Fibroblast of skin of back (primary cell): ENCODE results near the gene CLEC2L.
"Not testable (repeated sequence)": the region's sequence is repeated elsewhere in the genome, so short reads cannot be mapped to it uniquely, and the experiment has no call there.

Experiments
- DNase-seq: peaks from one replicate; pipeline ENCODE4 v3.0.0-alpha.2; 2013

Gene CLEC2L

DNA sequence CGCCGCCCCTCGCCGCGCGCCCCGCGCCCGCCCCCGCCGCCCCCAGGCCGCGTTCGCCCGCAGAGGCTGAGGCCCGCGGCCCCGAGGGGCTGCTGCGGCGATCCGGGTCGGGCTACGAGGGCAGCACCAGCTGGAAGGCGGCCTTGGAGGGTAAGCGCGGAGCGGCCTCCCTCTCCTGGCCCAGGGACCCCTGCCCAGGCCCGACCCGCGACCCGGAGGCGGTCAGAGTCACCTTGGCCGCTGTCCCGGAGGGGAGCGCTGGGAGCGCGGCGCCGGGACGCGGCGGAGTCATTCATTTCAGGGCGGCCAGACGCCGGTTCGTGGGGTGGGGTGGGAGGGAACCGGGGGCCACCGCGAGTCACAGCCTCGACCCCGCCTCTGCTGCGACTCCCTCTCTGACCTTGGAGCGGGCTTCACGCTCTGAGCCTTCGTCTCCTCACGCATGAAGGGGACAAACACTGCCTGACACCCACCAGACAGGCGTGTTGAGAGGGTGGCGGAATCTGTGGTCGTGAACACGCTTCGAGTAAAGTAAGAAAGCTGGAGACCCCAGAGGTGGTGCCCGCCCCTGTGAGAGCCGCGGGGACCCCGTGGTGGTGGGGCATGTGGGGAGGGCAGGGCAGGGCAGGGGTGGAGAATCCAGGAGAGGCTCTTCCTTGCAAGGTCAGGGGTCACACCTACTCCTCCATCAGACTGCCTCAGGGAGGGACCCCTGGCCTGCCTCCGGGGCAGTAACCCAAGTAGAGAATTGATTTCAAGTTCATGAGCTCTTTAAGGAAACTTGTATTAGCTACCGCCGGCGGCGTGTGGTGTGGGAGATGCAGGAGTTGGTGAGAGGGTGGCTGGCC lies 707 bp downstream of the CLEC2L start:
- no peak for DNase-seq

DNA sequence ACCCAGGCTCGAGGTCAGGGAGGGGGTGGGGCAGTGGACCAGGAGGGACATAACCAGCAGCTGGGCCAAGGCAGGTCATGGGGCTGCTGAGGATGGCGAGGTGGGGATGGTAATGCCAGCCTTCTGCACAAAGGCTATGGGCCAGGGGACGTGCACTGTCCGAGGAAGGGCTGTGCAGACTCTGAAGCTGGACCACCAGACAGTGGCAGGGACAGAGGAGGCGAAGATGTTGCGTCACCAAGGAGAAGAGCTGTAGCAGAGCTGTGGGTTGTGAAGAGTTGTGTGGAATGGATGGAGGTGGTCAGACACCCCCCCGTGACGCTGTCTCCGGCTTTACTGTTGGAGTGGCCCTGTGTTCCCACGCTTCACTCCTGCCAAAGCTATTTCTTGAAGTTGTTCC lies 1.8 kb downstream of the CLEC2L start:
- DNase-seq, result no peak

DNA sequence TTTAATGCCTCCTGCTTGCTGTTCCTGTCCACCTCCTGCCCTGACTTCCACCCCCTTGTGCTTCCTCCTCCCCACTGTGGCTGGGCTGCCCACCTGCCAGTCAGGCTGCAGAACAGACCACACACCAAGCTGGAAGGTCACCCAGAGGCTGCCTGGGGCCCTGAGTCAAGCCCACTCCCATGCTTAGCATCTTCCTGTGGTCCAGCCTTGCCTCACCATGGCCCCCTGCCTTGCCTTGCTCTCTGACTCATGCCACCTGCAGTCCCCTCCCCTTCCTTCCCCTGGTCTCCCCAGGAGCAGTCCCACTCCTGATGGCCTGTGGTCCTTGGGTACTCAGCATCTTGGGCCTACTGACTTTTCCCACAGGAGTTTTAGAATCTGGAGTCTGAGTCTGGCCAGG lies 2.3 kb downstream of the CLEC2L start:
- DNase-seq, result no peak

DNA sequence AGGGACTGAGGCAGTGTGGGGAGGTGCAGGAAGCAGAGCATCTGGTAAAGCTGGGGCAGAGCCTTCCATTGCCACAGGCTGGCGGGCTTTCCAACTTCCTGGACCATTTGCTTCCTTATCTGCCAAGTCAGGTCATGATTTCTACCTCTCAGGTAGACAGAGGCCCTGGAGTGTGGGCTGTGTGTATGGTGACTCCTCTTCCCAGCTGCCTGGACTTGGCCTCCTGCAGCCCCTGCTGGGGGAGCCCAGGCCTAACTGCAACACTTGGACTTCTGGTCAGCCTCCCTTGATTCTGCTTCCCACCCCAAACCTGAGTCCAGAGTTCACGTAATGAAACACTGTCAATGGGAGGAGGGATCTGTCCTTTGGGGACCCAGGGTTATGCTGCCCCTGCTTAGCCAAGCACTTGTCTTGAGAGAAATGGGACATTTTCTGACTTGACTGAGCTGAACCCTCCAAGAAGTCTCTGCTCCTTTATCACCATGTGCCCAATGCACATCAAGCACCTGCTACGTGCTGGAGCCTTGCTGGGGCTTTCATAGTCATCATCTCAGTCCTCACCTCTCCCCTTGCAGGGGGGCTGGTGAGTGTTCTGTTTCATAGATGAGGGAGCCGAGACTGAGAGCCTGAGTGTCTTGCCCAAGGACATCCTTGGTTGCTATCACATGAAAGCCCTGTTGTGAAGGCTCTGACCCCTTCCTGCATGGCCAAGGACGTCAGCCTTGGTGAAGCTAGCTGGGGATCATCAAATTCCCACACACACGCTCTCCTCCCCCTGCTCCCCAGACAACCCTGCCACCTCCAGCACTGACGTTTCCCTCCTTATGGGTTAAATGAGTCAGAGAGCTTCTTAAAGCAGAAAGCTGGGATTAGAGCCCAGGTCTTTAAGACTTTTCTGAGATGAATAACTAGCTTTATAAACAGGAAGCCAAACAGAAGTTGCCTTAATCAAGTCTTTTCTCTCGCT lies 3.4 kb downstream of the CLEC2L start:
- peak; percentile 65 for DNase-seq

DNA sequence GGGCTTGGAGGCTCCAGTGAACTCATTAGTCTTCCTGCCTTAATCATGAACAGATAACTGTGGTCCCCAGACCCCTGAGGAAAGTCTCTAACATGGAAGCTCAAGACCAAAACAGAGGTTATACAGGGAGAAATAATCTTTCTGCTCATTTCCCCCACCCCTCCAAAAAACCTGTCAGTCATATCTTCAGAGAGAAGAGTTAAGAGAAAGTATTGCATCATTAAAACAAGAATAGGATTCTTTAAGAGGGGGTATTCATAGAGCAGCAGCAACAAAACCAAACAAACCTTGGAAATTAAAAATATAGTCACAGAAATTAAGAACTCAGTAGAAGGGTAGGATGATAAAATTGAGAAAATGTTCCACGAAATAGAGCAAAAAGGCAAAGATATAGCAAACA lies 7.6 kb downstream of the CLEC2L start:
- DNase-seq, result no peak

DNA sequence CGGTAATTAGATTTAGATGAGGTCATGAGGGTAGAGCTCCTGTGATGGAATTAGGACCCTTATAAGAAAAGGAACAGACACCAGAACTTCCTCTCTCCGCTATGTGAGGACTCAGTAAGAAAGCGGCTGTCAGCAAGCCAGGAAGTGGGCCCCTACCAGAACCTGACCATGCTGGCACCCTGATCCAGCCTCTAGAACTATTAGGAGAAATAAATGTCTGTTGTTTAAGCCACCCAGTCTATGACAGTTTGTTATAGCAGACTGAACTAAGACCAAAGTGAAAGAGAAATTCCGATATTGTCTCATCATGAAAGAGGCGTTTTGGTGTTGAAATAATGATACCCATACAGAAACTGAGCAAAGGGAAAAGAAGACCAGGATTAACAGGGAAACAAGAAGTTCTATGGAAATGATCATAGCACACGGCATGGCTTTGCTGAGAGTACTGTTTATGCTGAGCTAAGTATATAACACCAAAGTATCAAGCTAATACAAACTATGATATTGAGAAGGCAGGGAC lies 9.2 kb downstream of the CLEC2L start:
- no peak for DNase-seq

DNA sequence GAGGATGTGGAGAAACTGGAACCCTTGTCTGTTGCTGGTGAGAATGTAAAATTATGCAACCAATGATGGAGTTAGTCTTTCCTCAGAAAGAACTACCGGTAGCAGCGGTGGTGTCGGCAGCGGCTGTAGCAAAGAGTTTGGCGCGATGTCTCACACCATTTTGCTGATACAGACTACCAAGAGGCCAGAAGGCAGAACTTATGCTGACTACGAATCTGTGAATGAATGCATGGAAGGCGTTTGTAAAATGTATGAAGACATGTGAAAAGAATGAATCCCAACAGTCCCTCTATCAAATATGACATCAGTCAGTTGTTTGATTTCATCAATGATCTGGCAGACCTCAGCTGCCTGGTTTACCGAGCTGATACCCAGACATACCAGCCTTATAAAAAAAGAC lies 10.6 kb downstream of the CLEC2L start:
- DNase-seq, result no peak

DNA sequence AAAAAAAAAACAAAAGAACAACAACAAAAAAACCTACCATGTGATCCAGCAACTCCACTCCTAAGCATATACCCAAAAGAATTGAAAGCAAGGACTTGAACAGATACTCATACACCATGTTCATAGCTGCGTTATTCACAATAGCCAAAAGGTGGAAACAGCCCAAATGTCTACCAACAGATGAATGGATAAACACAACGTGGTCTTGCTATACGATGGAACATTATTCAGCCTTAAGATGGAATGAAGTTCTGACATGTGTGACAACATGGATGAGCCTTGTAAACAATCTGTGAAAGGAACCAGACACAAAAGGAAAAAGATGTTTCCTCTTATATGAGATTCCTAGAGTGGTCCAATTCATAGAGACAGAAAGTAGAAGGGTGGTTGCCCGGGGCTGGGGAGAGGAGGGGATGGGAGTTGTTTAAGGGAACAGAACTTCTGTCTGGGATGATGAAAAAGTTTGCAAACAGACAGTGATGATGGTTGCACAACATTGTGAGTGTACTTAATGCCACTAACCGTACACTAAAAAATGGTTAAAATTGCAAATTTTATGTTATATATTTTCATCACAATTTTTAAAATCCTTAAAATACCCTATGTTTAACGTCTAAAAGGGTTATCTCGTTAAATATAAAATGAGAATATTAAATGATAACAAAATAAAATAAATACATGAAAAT lies 11.6 kb downstream of the CLEC2L start:
- DNase-seq, result no peak

DNA sequence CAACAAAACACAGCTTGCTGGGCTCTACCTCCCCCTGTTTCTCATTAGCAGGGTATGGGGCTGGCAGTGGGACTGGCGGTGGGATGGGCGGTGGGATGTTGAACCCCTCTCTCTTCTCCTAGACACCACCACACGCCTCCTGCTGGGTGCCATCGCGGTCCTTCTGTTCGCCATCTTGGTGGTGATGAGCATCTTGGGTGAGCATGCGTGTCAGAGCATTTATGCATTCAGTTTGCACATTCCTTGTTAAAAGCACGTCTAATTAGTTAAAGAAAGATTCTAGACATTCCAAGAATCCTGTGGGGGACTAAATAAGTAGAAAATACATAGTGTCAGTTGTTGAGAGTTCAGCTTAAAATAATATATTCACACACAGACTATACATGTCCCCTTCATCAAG lies 12.7 kb downstream of the CLEC2L start:
- no peak for DNase-seq

DNA sequence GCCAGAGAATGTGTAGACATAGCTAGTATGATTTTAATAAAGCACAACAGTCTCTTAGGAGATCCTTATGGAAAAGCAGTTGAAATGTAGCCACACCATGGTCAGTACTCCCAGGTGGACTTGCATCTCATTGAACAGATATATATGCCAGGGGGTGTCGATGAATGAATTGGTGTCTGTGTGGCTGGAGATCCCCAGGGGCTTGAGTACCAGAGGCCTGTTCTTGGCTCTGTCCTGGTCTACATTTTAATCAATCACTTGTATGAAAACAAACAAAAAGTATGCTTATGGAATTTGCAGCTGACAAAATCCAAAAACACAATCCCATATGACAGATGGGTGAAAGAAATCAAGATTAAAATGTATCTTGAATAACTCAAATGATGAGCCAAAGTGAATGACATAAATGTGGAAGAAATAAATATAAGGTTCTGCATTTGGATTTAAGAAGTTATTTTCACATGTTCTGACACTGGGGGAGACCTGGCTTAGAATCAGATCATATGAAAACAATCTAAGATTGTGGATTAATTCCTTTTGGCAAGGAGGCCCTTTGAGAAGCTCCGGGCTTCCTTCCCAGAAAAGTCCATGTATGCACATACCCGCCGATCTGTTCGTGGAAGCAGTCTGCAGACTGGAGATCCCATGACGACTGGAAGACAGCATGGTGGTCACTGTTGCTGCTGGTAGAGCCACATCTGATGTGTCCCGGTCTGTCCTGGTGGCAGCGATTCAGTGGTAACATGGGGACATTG lies 15.6 kb downstream of the CLEC2L start:
- no peak for DNase-seq

DNA sequence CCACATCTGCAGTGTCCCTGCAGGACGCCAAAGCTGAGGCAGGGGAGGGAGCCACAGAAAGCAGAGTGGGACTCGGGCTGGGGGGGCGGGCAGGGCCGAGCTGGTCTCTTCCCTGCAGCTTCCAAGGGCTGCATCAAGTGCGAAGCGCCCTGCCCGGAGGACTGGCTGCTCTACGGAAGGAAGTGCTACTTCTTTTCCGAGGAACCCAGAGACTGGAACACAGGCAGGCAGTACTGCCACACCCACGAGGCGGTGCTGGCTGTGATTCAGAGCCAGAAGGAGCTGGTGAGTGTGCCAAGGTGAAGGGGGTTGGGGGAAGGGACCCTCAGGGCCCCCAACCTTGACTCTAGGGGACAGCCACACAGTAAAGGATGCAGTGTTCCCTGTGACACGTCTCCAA lies 16.7 kb downstream of the CLEC2L start:
- no peak for DNase-seq

DNA sequence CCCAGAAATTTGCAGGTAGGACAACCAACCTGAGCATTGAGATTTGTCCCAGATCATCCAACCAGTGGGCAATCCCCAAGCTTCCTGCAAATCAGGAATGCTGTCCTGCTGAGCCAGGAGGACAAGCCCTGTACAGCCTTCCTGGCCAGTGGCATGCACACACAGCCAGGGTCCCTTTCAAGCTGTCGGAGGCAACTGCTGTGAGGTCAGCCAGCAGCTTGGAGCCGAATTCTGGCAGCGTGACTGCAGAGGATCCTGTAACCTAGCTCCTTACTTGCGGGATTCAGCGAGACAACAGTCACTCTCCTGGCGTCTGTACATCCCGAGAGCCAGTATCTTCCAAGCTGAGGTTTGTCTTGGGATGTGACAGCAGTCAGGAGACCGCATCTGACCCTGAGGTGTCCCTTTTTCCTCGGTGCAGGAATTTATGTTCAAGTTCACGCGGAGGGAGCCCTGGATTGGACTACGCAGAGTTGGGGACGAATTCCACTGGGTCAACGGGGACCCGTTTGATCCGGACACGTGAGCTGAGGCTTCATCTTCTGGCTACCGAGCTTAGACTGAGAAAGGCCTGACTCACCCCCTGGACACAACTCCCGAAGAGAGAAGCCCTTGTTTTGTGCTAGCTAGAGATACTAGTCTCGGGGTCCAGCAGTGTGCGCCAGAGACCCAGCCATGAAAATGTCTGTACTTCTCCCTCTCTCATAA lies 18.3 kb downstream of the CLEC2L start:
- no peak for DNase-seq

DNA sequence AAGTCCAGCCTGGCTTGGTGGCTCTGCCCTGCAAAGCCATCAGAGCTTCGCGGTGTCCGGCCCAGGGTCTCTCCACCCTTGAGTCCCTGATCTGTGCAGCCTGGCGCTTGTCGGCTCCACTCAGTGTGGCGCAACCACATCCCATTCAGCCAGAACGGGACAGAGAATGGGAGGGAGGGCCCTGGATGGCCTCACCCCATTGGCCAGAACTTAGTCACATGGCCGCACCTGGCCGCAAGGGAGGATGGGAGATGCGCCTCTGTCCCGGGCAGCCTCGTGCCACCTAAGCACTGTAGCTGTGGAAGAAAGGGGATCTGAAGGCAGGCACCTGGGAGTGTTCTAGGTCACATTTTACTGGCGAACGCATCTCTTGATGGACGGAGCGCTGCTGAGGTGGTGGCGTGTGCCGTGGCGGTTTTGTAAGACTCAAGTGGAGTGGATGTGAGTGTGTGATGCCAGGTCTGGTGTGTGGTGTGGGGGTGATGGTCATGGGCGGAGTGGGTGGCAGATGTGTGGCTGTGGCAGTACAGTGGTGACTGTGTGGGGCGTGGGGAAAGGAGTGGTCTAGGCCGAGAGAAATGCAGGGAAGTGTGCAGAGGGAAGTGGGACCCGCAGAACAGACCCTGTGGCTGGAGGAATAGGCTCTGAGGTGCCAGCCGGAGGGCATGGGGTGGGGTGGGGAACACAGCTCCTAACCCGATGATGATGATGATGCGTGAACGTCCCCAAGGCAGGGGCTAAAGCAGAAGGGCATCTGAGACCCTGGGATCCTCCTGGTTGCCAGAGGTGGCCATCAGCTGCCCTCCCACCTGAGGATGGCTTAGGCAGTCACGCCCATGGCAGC lies 19.0 kb downstream of the CLEC2L start:
- DNase-seq, result no peak

DNA sequence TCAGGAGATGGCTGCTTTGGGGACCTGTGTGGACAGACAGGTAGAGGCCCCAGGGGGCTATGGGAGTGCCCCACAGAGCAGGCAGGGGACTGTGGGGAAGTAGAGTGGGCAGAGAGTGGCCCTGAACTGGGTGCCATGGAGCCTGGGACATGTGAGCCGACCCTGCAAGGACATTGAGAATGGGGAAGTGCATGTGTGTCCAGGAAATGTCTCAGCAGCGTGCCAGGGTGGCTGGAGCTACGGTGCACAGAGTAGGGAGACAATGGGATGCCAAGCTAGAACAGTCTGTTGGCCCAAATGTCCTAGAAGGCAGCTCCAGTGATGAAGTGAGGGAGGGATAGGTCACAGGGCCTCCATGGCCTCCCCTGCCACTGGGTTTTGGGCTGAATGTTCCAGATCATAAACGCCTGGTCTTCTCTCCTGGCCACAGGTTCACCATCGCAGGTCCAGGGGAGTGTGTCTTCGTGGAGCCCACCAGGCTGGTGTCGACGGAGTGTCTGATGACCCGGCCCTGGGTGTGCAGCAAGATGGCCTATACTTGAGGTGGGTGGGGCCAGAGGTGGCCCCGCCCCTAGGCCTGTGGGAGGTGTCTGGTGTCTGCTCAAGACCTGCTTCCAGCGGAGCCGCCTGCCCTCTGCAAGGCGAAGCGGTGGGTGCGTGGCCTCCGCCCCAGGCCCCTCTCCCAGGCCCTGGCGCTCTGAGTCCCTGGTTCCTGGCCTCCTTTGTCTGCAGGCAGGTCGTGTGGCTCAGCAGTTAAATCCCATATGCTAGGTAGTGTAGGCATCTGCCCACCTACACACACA lies 20.5 kb downstream of the CLEC2L start:
- no peak for DNase-seq

DNA sequence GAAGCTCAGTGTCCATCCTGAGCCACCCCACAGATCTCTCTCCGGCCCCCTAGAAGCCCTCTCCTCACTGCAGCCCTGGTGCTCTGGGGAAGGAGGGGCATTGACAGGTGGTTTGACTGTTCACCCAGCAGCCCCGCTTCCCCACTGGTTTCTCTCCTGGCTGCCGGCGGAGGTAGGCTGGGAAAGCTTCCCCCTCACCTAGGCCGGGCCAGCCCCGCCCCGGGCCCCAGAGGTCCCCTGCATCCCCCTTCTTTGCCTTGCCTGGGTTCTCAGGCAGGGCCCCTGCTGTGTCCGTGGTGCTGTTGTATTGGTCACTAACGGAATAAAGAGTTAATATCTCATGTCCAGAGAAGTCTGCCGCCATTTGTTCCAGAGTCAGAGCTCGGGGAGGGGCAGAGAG lies 21.2 kb downstream of the CLEC2L start:
- no peak for DNase-seq

DNA sequence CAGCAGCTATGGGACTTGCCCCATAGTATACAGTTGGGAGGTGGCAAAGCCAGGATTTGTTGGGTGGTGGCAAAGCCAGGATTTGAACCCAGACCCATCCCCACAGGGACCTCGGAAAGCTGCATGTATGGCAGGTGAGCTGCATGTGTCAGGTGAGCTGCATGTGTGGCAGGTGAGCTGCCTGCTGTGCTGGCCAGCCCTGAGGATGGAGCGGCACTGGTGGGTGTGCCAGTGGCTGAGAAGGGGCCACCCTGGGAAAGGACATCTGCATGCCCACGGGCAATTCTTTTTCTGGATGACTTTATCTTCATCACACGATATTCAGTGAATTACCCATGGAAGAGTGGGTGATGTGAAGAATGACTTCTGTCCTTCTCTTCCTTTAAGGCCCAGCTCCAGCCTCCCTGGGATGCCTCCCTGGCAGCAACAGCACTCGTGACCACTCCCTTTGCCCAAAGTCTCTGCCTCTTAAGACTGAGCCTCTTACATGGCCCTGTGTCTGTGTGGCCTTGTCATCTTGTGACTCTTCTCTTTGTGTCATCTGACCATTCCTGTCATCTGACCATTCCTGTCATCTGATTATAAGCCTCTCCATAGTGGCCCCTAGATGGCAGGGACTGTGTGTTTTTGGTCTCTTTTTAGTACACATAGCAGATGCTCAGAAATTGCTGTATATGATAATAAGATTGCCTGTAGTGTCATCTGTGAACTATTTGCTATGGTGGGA lies 25.0 kb downstream of the CLEC2L start:
- DNase-seq, result peak; percentile 10

DNA sequence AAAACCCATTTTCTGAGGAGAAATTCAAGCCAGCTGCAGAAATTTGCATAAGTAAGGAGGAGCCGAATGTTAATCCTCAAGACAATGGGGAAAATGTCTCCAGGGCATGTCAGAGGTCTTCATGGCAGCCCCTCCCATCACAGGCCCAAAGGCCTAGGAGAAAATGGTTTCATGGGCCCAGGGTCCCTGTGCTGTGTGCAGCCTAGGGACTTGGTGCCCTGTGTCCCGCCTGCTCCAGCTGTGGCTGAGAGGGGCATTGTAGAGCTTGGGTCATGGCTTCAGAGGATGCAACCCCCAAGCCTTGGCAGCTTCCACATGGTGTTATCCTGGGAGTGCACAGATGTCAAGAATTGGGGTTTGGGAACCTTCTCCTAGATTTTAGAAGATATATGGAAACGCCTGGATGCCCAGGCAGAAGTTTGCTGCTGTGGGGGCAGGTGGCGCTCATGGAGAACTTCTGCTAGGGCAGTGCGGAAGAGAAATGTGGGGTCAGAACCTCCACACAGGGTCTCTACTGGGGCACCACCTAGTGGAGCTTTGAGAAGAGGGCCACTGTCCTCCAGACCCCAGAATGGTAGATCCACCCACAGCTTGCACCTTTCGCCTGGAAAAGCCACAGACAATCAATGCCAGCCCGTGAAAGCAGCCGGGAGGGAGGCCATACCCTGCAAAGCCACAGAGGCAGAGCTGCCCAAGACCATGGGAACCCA lies 30.7 kb downstream of the CLEC2L start:
- not testable (repeated sequence) for DNase-seq
